GM12865 (cell line): Measurements from ENCODE around the gene TCEA3.

Source experiments
- DNase-seq: peaks from one replicate; pipeline ENCODE4 v3.0.0; 2010; ENCODE audit warnings: low read depth
- H3K4me3 ChIP-seq: 2 replicates; pipeline ENCODE4 v1.5.1; 2011; ENCODE audit warnings: mild to moderate bottlenecking, low read depth, low read length, control low read depth
- TF ChIP-seq, protein P1 (sequence below): IDR thresholded peaks from 2 replicates; pipeline ENCODE4 v1.5.1; 2011; ENCODE audit warnings: low read length, control low read depth, low read depth, inconsistent platforms; ENCODE audit not compliant: insufficient read depth; ENCODE audit errors: missing control alignments

Gene TCEA3

DNA sequence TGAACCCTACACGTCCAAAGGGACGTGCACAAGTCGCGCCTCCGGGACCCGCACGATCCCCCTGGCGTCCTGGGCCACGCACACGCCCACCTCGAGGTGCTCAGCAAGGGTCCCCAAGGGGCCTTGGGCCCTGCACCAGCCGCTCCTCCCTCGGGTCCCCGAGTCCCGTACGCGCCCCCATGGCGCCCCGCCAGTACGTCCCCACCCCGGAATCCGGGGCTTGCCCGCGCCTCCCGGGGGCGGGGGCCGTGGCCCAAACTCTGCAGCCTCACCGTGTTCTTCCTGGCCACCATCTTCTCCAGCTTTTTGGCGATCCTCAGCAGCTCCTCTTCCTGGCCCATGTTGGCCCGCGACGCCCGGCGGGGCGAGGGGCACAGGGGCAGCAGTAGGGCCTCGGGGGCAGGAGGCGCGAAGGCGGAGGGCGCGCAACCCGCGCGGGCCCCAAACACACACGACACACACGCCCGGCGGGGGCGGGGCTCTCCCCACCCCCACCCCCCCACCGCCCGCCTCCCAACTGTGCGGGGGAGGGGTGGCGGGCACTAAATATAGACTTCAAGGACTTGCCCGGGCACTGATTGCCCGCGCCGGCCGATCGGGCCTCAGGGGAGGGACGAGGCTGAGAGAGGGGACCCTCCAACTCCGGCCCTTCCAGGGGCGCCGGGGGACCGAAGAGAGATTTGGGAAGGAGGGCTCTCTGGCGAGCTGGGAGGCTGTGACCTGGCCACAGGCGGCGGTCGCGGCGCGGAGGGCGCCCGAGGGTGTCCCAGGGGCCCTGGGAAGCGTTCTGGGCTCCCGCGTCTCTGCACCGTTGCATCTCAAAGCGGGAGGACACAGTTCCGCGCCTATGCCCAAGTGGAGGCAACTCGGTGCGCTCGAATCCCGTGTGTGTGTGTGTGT lies at the start of gene TCEA3:
TSS of gene TCEA3 (minus strand) at position 456 of the 900 bp plus-strand sequence. CDS start at position 341, 115 bp downstream.
- H3K4me3 ChIP-seq = no peak within 1 kb of the TSS
- DNase-seq = no peak

GRCh38 chr1:23473037-23473800 lies 48.7 kb upstream of the TCEA3 start:
- TF ChIP-seq, protein P1, sequence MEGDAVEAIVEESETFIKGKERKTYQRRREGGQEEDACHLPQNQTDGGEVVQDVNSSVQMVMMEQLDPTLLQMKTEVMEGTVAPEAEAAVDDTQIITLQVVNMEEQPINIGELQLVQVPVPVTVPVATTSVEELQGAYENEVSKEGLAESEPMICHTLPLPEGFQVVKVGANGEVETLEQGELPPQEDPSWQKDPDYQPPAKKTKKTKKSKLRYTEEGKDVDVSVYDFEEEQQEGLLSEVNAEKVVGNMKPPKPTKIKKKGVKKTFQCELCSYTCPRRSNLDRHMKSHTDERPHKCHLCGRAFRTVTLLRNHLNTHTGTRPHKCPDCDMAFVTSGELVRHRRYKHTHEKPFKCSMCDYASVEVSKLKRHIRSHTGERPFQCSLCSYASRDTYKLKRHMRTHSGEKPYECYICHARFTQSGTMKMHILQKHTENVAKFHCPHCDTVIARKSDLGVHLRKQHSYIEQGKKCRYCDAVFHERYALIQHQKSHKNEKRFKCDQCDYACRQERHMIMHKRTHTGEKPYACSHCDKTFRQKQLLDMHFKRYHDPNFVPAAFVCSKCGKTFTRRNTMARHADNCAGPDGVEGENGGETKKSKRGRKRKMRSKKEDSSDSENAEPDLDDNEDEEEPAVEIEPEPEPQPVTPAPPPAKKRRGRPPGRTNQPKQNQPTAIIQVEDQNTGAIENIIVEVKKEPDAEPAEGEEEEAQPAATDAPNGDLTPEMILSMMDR = no peak
- no peak overlapping the region for H3K4me3 ChIP-seq
- no peak for DNase-seq

More for the DNA sequence above, at the start of gene TCEA3:
- TF ChIP-seq, protein P1 = no peak

- TF ChIP-seq, protein P1 = no peak
- H3K4me3 ChIP-seq = no peak overlapping the region
- no peak for DNase-seq
Measured at GRCh38 chr1:23472351-23473036, 47.9 kb upstream of the TCEA3 start.

DNA sequence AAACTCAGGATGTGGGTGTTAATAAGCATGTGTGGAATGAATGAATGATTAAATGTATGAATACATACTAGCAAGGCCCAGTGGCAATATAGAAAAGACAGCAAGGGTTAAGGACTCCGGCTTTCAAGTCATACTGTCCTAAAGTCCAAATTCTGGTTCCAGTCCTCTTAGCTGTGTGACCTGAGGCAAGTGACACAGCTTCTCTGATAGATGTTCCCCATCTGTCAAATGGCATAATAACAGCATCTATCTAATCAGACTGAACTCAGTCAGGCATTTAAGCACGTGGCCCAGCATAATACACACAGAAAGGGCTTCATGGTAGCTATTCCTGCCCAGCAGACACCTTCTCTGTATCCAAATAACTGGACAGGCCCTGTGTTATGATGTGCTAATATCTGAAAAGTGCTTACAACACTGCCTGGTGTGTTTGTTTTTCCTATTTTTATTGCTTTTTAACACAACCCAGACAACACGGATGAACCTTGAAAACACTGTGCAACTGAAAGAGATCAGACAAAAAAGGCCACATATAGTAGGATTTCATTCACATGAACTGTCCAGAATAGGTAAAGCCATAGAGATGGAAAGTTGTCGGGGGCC lies 47.0 kb upstream of the TCEA3 start:
- H3K4me3 ChIP-seq = no peak overlapping the region
- DNase-seq = no peak
- TF ChIP-seq, protein P1 = no peak

DNA sequence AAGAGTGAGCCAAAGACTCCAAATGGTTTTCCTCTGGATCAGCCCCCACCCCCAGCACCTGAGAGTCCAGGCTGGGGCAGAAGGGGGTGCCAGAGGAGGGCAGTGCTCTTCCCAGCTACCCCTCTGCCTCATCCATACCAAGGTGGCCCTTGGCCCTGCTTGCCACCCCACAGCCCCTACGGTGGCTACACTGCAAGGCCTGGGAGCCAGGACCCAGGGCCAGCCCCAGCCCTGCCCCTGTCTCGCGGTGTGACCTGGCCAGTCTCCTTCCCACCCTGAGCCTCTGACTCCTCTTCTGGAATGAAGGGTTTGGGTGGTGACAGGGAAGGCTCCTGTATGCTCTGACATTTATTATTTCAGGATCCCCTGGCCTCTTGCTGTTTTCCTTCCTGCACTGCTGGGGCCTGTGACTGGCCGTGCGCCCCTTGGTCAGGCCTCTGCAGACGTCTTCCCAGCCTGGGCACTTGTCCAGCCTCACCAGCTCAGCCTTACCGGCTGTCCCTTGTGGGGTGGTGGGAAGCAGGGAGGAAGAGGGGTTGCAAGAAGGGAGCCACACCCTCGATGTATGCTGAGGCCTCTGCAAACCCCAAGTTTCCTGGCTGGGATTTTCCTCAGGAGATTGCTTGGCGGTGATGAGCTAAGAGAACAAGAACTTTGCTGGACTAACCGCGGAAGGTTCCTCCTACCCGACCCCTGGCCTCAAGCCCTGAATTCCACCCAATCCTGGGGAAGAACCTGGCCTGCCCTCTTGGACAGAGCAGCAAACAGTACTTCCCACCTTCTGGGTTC lies 45.9 kb upstream of the TCEA3 start:
- DNase-seq = no peak
- TF ChIP-seq, protein P1 = no peak
- H3K4me3 ChIP-seq = no peak overlapping the region

DNA sequence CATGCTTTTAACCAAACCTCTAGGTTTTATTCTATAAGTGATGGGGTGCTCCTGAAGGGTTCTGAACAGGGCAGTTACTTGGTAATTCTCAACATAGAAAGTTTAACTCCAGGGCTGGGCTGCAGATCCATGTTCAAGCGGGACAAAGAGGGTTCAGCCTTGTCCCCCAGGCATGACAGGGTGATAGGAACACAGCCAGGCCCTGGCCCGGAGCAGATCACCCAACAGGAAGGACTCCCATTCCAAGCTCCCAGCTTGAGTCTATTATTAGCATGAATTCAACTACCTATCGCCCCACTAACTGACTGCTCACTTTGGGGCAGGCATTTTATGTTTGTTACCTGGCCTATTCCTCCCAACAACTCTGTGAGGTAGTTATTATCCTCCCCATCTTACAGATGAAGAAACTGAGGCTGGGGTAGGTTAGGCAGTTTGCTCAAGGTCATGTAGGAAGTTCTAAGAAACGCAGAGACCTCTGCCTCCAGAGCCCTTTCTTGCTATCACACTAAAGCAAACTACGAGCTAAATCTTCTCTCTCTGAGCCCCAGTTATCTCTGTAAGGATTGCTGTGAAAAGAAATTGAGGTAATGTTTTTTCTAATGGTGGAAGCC lies 44.9 kb upstream of the TCEA3 start:
- H3K4me3 ChIP-seq = no peak overlapping the region
- DNase-seq = no peak

More for the DNA sequence above, 44.9 kb upstream of the TCEA3 start:
- TF ChIP-seq, protein P1 = no peak
